A673 (cell line): ENCODE data around the gene SPATA46.

Experiments
- EZH2 ChIP-seq: fragments of 200-600 bp; sonication (generic); IDR thresholded peaks from 2 replicates; pipeline ENCODE4 v1.6.1; 2017; ENCODE audit warnings: borderline replicate concordance, low read depth, mild to moderate bottlenecking, mixed read lengths, antibody characterized with exemption, low read length; ENCODE audit not compliant: poor library complexity, severe bottlenecking
- TF ChIP-seq, protein P1 (sequence below): fragments of 300-800, 200-600 bp; sonication (generic); conservative IDR thresholded peaks from 2 replicates; pipeline ENCODE4 v1.5.1; 2017; ENCODE audit warnings: low read depth, mild to moderate bottlenecking, antibody characterized with exemption, low read length, moderate library complexity, mixed read lengths

DNA sequence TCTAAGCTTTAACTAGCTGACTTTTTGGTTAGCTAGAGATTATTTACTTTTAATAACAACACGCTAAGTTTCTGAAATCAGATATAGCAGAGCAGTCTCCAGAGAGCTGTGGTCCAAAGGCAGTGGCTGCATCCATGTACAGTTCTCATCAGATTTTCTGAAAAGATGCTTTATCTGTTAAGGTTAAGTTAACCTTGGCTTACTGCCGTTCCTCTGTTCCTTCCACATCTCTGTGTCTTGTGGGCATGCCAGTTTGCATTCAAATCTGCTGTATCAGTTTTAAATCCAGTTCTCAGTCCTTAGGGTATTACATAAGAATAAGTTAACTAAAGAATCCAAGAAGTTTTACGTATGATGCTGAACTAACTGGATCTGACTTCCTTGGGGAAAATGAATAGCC, 46.8 kb downstream of the SPATA46 start:
- TF ChIP-seq, protein P1, sequence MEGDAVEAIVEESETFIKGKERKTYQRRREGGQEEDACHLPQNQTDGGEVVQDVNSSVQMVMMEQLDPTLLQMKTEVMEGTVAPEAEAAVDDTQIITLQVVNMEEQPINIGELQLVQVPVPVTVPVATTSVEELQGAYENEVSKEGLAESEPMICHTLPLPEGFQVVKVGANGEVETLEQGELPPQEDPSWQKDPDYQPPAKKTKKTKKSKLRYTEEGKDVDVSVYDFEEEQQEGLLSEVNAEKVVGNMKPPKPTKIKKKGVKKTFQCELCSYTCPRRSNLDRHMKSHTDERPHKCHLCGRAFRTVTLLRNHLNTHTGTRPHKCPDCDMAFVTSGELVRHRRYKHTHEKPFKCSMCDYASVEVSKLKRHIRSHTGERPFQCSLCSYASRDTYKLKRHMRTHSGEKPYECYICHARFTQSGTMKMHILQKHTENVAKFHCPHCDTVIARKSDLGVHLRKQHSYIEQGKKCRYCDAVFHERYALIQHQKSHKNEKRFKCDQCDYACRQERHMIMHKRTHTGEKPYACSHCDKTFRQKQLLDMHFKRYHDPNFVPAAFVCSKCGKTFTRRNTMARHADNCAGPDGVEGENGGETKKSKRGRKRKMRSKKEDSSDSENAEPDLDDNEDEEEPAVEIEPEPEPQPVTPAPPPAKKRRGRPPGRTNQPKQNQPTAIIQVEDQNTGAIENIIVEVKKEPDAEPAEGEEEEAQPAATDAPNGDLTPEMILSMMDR, result no peak
- TF ChIP-seq EZH2, result no peak
